Uterus (tissue), 4 donors: ENCODE measurements around the gene MED13L. TPM values are rescaled to one million over a fixed set of nuclear protein-coding genes. Genes with fewer than 3 reads are reported as not detected.

Source experiments
- DNase-seq, 2 donors: peaks; one replicate each; pipeline ENCODE4 v3.0.0-alpha.2; 2019 to 2020
- H3K27ac ChIP-seq, 2 donors: fragments of 200-600 bp; sonication (generic); 1 replicate in 1 of 2; 2 replicates in 1 of 2; pipeline ENCODE4 v1.5.1; 2016 to 2018
- H3K27me3 ChIP-seq, 2 donors: fragments of 200-600 bp; sonication (generic); one replicate each; pipeline ENCODE4 v1.5.1; 2018 to 2019; ENCODE audit warnings: control low read depth in 1 of 2
- H3K36me3 ChIP-seq, 2 donors: fragments of 200-600 bp; sonication (generic); one replicate each; pipeline ENCODE4 v1.5.1; 2019; ENCODE audit warnings: control low read depth in 1 of 2
- H3K4me1 ChIP-seq, 2 donors: fragments of 200-600 bp; sonication (generic); one replicate each; pipeline ENCODE4 v1.5.1; 2018 to 2019; ENCODE audit warnings: control low read depth in 1 of 2
- H3K4me3 ChIP-seq, 2 donors: fragments of 200-600 bp; sonication (generic); 1 replicate in 1 of 2; 2 replicates in 1 of 2; pipeline ENCODE4 v1.5.1; 2018 to 2019; ENCODE audit warnings: mild to moderate bottlenecking in 1 of 2
- H3K9me3 ChIP-seq, 2 donors: fragments of 200-600 bp; sonication (generic); one replicate each; pipeline ENCODE4 v1.5.1; 2019; ENCODE audit warnings: control low read depth in 1 of 2
- CTCF ChIP-seq, 4 experiments: fragments of 200-600 bp in 2 of 4; fragments of 450-650 bp in 2 of 4; sonication (generic) in 2 of 4; IDR thresholded peaks; one replicate each; pipeline ENCODE4 v1.5.1; 2016 to 2019; ENCODE audit warnings: antibody characterized with exemption in 4 of 4, mild to moderate bottlenecking in 2 of 4, moderate library complexity in 1 of 4
- POLR2A ChIP-seq, 2 donors: fragments of 450-650 bp; IDR thresholded peaks; one replicate each; pipeline ENCODE4 v1.6.1; 2016; ENCODE audit warnings: antibody characterized with exemption in 2 of 2, mild to moderate bottlenecking in 1 of 2, moderate library complexity in 1 of 2
- intact Hi-C: fragments of 100-400 bp; cut with DNase I; formaldehyde crosslinking; loops from one replicate; pipeline ENCODE4 v1.15.1; 2023; ENCODE audit warnings: low total_unique reads
- total RNA-seq, 4 donors: library from RNA; depleted of rRNA in 3 of 4; stranded (reverse); fragments of >200 nt in 3 of 4; gene quantifications; one replicate each; pipeline versions ENCODE4 v1.1.0 to v1.2.4, GENCODE V29; 2014 to 2023
- donor health status: DM: yes; HTN: yes; CAD: no.

The MED13L gene
- total RNA-seq, 4 donors from 2014 or later: 189 to 314 (median 254) TPM

- no peaks in the 10 kb centered on the region for H3K36me3 ChIP-seq
- intact Hi-C loops: no loop called here
Measured at GRCh38 chr12:115966376-115966775, 311.1 kb downstream of the MED13L start.

GRCh38 chr12:115964626-115965025 is 312.9 kb downstream of the MED13L start:
- Histone ChIP-seq H3K27me3 (no peaks in the 10 kb centered on the region), H3K9me3 (no peaks in the 10 kb centered on the region), H3K27ac (no peak overlapping the region), H3K36me3 (no peaks in the 10 kb centered on the region), H3K4me1 (no peaks in the 10 kb centered on the region), H3K4me3 (no peak overlapping the region)
- no peak for DNase-seq
- intact Hi-C loops: no loop called here
- TF ChIP-seq POLR2A (IDR thresholded peaks at IDR 0.05) (no peak), CTCF (IDR thresholded peaks at IDR 0.05) (no peak)

More at GRCh38 chr12:115966376-115966775, 311.1 kb downstream of the MED13L start:
- no peak for TF ChIP-seq POLR2A (IDR thresholded peaks at IDR 0.05)
- TF ChIP-seq CTCF (IDR thresholded peaks at IDR 0.05): no peak
- no peak for DNase-seq
- Histone ChIP-seq H3K4me3 (no peak overlapping the region), H3K4me1 (no peaks in the 10 kb centered on the region), H3K27me3 (no peaks in the 10 kb centered on the region), H3K9me3 (no peaks in the 10 kb centered on the region), H3K27ac (no peak overlapping the region)

GRCh38 chr12:115964214-115964613 is 313.3 kb downstream of the MED13L start:
- TF ChIP-seq POLR2A (IDR thresholded peaks at IDR 0.05) (no peak), CTCF (IDR thresholded peaks at IDR 0.05) (no peak)
- Histone ChIP-seq H3K9me3 (no peaks in the 10 kb centered on the region), H3K36me3 (no peaks in the 10 kb centered on the region), H3K27ac (no peak overlapping the region), H3K27me3 (no peaks in the 10 kb centered on the region), H3K4me1 (no peaks in the 10 kb centered on the region), H3K4me3 (no peak overlapping the region)
- intact Hi-C loops: no loop called here
- no peak for DNase-seq

- Histone ChIP-seq H3K27me3 (no peaks in the 10 kb centered on the region), H3K4me3 (no peak overlapping the region), H3K9me3 (no peaks in the 10 kb centered on the region), H3K4me1 (no peaks in the 10 kb centered on the region), H3K27ac (no peak overlapping the region), H3K36me3 (no peaks in the 10 kb centered on the region)
- no peak for DNase-seq
- intact Hi-C loops: no loop called here
- no peak for TF ChIP-seq CTCF (IDR thresholded peaks at IDR 0.05)
- no peak for TF ChIP-seq POLR2A (IDR thresholded peaks at IDR 0.05)
Measured at GRCh38 chr12:115962216-115962615, 315.3 kb downstream of the MED13L start.

GRCh38 chr12:115960868-115961802 is 316.4 kb downstream of the MED13L start:
- Histone ChIP-seq H3K9me3 (no peaks in the 10 kb centered on the region), H3K27ac (no peak overlapping the region), H3K4me1 (no peaks in the 10 kb centered on the region), H3K27me3 (no peaks in the 10 kb centered on the region), H3K4me3 (no peak overlapping the region), H3K36me3 (no peaks in the 10 kb centered on the region)
- intact Hi-C loops: no loop called here
- DNase-seq: no peak
- TF ChIP-seq POLR2A (IDR thresholded peaks at IDR 0.05): no peak
